K562 (cell line): ENCODE data around the gene SENP3. TPM values are rescaled to one million over a fixed set of nuclear protein-coding genes. Genes with fewer than 3 reads are reported as not detected.

Experiments
- ATAC-seq: fragments of 200-7000 bp; cut with Tn5 transposase; 3 replicates; pipeline ENCODE4 v1.9.1; 2020; ENCODE audit warnings: moderate library complexity
- BruUV-seq: library from RNA; stranded (reverse); fragments of 400-500 nt; replicated peaks from 2 replicates; lab custom pipeline; 2021; lab: Mats Ljungman, UMichigan
- CTCF ChIA-PET: fragments of 300-600 bp; formaldehyde crosslinking; extraction: SDS; loops from one replicate; lab custom pipeline; 2021; ENCODE audit warnings: low intra/inter-chr PET ratio; lab: Yijun Ruan, JAX
- POLR2A ChIA-PET: fragments of 300-600, 350-650 bp; sonication (Branson Sonifier 250); formaldehyde crosslinking; extraction: SDS; loops from one replicate; lab custom pipeline; 2021; ENCODE audit warnings: antibody characterized with exemption, inconsistent platforms; lab: Yijun Ruan, JAX
- DNase-seq, 4 experiments: peaks; one replicate each; pipeline versions ENCODE4 v3.0.0 to v3.0.0-alpha.2; 2011 to 2018; ENCODE audit warnings: low spot score in 3 of 4, mixed read lengths in 3 of 4; ENCODE audit errors: extremely low read depth in 1 of 4
- FAIRE-seq: peaks from 2 replicates; lab custom pipeline; 2011; peaks lifted over from hg19 to GRCh38; lab: Jason Lieb, UNC
- H2AFZ ChIP-seq: 2 replicates; pipeline ENCODE4 v1.6.0; 2011; ENCODE audit warnings: low read depth, low read length, control low read depth, inconsistent platforms
- H3K27ac ChIP-seq: fragments of 200-600 bp; 3 replicates; pipeline ENCODE4 v1.8.0; 2011; ENCODE audit warnings: low read depth, mild to moderate bottlenecking, control low read depth, inconsistent platforms, low read length, moderate library complexity, mixed read lengths; ENCODE audit errors: extremely low read depth
- H3K27me3 ChIP-seq, 2 experiments: fragments of 300-600 bp in 1 of 2; 2 replicates in 1 of 2; 3 replicates in 1 of 2; pipeline versions ENCODE4 v1.6.0 to v1.8.0; 2011; ENCODE audit warnings: inconsistent platforms in 2 of 2, low read length in 2 of 2, mild to moderate bottlenecking in 1 of 2, mixed read lengths in 1 of 2, moderate library complexity in 1 of 2; ENCODE audit not compliant: control insufficient read depth in 2 of 2, insufficient read depth in 2 of 2
- H3K36me3 ChIP-seq: fragments of 300-600 bp; 3 replicates; pipeline ENCODE4 v1.8.0; 2011; ENCODE audit warnings: mild to moderate bottlenecking, low read length, inconsistent platforms; ENCODE audit not compliant: control insufficient read depth, insufficient read depth
- H3K4me1 ChIP-seq, 2 experiments: fragments of 200-600 bp in 1 of 2; replicated peaks in 1 of 2; 2 replicates in 1 of 2; 3 replicates in 1 of 2; pipeline versions ENCODE4 v1.5.1 to v1.8.0; 2011; ENCODE audit warnings: inconsistent platforms in 2 of 2, low read length in 2 of 2, mild to moderate bottlenecking in 1 of 2, mixed read lengths in 1 of 2, moderate library complexity in 1 of 2; ENCODE audit not compliant: control insufficient read depth in 2 of 2, insufficient read depth in 2 of 2
- H3K4me2 ChIP-seq: 2 replicates; pipeline ENCODE4 v1.6.1; 2011; ENCODE audit warnings: low read length, control low read depth, inconsistent platforms, mixed read lengths; ENCODE audit not compliant: insufficient read depth
- H3K4me3 ChIP-seq: fragments of 200-600 bp; sonication (generic), shearing (Covaris generic); 2 replicates; pipeline ENCODE4 v1.5.1; 2016; ENCODE audit warnings: control low read depth, inconsistent platforms
- H3K79me2 ChIP-seq: fragments of 200-600 bp; 3 replicates; pipeline ENCODE4 v1.8.0; 2011; ENCODE audit warnings: low read length, inconsistent platforms; ENCODE audit not compliant: control insufficient read depth, insufficient read depth
- H3K9ac ChIP-seq, 2 experiments: 2 replicates each; pipeline versions ENCODE4 v1.6.0 to v1.6.1; 2011; ENCODE audit warnings: low read depth in 2 of 2, low read length in 2 of 2, control low read depth in 1 of 2, inconsistent platforms in 1 of 2, mild to moderate bottlenecking in 1 of 2, mixed read lengths in 1 of 2; ENCODE audit not compliant: insufficient read depth in 1 of 2
- H3K9me1 ChIP-seq: one replicate; pipeline ENCODE4 v1.6.0; 2011; ENCODE audit warnings: inconsistent platforms, mild to moderate bottlenecking, low read length, moderate library complexity; ENCODE audit not compliant: control insufficient read depth, insufficient read depth
- H3K9me3 ChIP-seq: replicated peaks from 2 replicates; pipeline ENCODE4 v1.5.1; 2011; ENCODE audit warnings: low read depth, low read length, inconsistent platforms; ENCODE audit not compliant: control insufficient read depth, insufficient read depth
- H4K20me1 ChIP-seq: replicated peaks from 2 replicates; pipeline ENCODE4 v1.6.1; 2011; ENCODE audit warnings: low read length, inconsistent platforms, mixed read lengths; ENCODE audit not compliant: control insufficient read depth, insufficient read depth
- C11orf30 ChIP-seq: fragments of 450-650 bp; IDR thresholded peaks from 2 replicates; pipeline ENCODE4 v1.6.1; 2016; ENCODE audit warnings: low read depth, mild to moderate bottlenecking
- DPF2 ChIP-seq: fragments of 450-650 bp; IDR thresholded peaks from 2 replicates; pipeline ENCODE4 v1.6.1; 2016
- FOSL1 ChIP-seq: fragments of 200-800 bp; sonication (Bioruptor generic); conservative IDR thresholded peaks from 2 replicates; pipeline ENCODE4 v1.6.1; 2016; ENCODE audit warnings: missing genetic modification characterization, missing compliant biosample characterization
- HDAC1 ChIP-seq, 2 experiments: fragments of 450-650 bp; IDR thresholded peaks; 2 replicates each; pipeline ENCODE4 v1.6.1; 2016 to 2017; ENCODE audit warnings: inconsistent platforms in 1 of 2, mild to moderate bottlenecking in 1 of 2, moderate library complexity in 1 of 2
- JUNB ChIP-seq: fragments of 450-650 bp; formaldehyde crosslinking; conservative IDR thresholded peaks from 2 replicates; pipeline ENCODE4 v1.4.0; 2020; ENCODE audit warnings: mild to moderate bottlenecking
- KDM1A ChIP-seq, 2 experiments: fragments of 450-650 bp; IDR thresholded peaks; 2 replicates each; pipeline ENCODE4 v1.6.1; 2016; ENCODE audit warnings: mild to moderate bottlenecking in 2 of 2
- MAFF ChIP-seq: IDR thresholded peaks from 2 replicates; pipeline ENCODE4 v1.6.1; 2012; ENCODE audit warnings: low read length, improper control_type of control experiment
- MAFK ChIP-seq: IDR thresholded peaks from 2 replicates; pipeline ENCODE4 v1.6.1; 2011; ENCODE audit warnings: low read length, improper control_type of control experiment
- NFE2 ChIP-seq: IDR thresholded peaks from 2 replicates; pipeline ENCODE4 v1.6.1; 2014; ENCODE audit warnings: antibody characterized with exemption, low read depth
- NFE2L1 ChIP-seq: fragments of 450-650 bp; IDR thresholded peaks from 2 replicates; pipeline ENCODE4 v1.6.1; 2016; ENCODE audit warnings: missing genetic modification characterization, low read depth, mild to moderate bottlenecking, missing compliant biosample characterization, moderate library complexity, borderline replicate concordance
- NR2C1 ChIP-seq, 2 experiments: fragments of 450-650 bp; IDR thresholded peaks; 2 replicates each; pipeline ENCODE4 v1.6.1; 2017; ENCODE audit warnings: mild to moderate bottlenecking in 2 of 2, antibody characterized with exemption in 1 of 2, inconsistent platforms in 1 of 2, missing compliant biosample characterization in 1 of 2, missing genetic modification characterization in 1 of 2
- NR2C2 ChIP-seq, 2 experiments: fragments of 200-800 bp in 1 of 2; sonication (Bioruptor generic) in 1 of 2; sonication (generic) in 1 of 2; formaldehyde crosslinking in 1 of 2; IDR thresholded peaks; 2 replicates each; pipeline versions ENCODE4 v1.6.1 to v1.8.0; 2016 to 2022; ENCODE audit warnings: mild to moderate bottlenecking in 1 of 2, missing compliant biosample characterization in 1 of 2, missing genetic modification characterization in 1 of 2, missing genetic modification reagents in 1 of 2
- SIX5 ChIP-seq, 2 experiments: IDR thresholded peaks; 2 replicates each; pipeline ENCODE4 v1.6.1; 2011; ENCODE audit warnings: low read length in 2 of 2, borderline replicate concordance in 1 of 2, low read depth in 1 of 2, mild to moderate bottlenecking in 1 of 2, moderate library complexity in 1 of 2; ENCODE audit not compliant: insufficient read depth in 1 of 2
- SMAD2 ChIP-seq: fragments of 150-350 bp; IDR thresholded peaks from 2 replicates; pipeline ENCODE4 v1.6.1; 2014; ENCODE audit warnings: low read depth, mild to moderate bottlenecking, low read length
- SNIP1 ChIP-seq: fragments of 450-650 bp; IDR thresholded peaks from 2 replicates; pipeline ENCODE4 v1.7.1; 2017; ENCODE audit warnings: low read depth, mild to moderate bottlenecking
- TEAD4 ChIP-seq, 2 experiments: sonication (generic) in 1 of 2; formaldehyde crosslinking in 1 of 2; IDR thresholded peaks; 2 replicates each; pipeline versions ENCODE4 v1.6.1 to v1.8.0; 2012 to 2022; ENCODE audit warnings: borderline replicate concordance in 1 of 2, inconsistent platforms in 1 of 2, low read length in 1 of 2, mild to moderate bottlenecking in 1 of 2, missing genetic modification reagents in 1 of 2
- ZBTB7A ChIP-seq: IDR thresholded peaks from 2 replicates; pipeline ENCODE4 v1.6.1; 2011; ENCODE audit warnings: low read depth, mild to moderate bottlenecking, low read length, moderate library complexity, borderline replicate concordance; ENCODE audit not compliant: control insufficient read depth
- ZNF217 ChIP-seq: sonication (generic); formaldehyde crosslinking; IDR thresholded peaks from 2 replicates; pipeline ENCODE4 v1.8.0; 2022; ENCODE audit warnings: mild to moderate bottlenecking, missing genetic modification reagents
- ZNF778 ChIP-seq: fragments of 450-650 bp; formaldehyde crosslinking; IDR thresholded peaks from 2 replicates; pipeline ENCODE4 v1.4.0; 2020; ENCODE audit warnings: mild to moderate bottlenecking, moderate library complexity
- WGBS: fragments of 100-300 bp; shearing (Covaris generic); methylation state at CpG from one replicate; pipeline ENCODE4 v1.1.6; 2016; ENCODE audit warnings: low coverage, mixed read lengths; ENCODE audit not compliant: insufficient coverage; ENCODE audit errors: missing lambda C conversion rate; 5-methylcytosine and 5-hydroxymethylcytosine counted together
- in situ Hi-C: fragments of 300-500 bp; cut with MboI; formaldehyde crosslinking; loops from 4 replicates; pipeline ENCODE4 v1.15.0; 2018; ENCODE audit warnings: inconsistent platforms, mixed read lengths
- intact Hi-C: fragments of 100-400 bp; cut with micrococcal nuclease; formaldehyde crosslinking; loops from 2 replicates; pipeline ENCODE4 v1.14.2; 2022
- polyA plus RNA-seq, 8 experiments: library from polyadenylated mRNA; depleted of rRNA in 4 of 8; stranded (reverse) in 5 of 8; unstranded in 3 of 8; fragments of >200 nt; fragmentation: Nextera tagmentation in 2 of 8; fragmentation: Illumina TruSeq in 1 of 8; extraction: Ambion mirVana in 2 of 8; extraction: Trizol in 1 of 8; gene quantifications; 2 replicates each; pipeline versions ENCODE4 v1.2.1 to v1.2.3, GENCODE V29; 2011 to 2014; ENCODE audit warnings: inconsistent platforms in 1 of 8, missing spikeins in 1 of 8
- total RNA-seq, 7 experiments: library from RNA; depleted of rRNA in 6 of 7; stranded (reverse); fragments of >200 nt in 6 of 7; fragmentation: Illumina TruSeq in 2 of 7; extraction: Trizol in 2 of 7; gene quantifications; 2 replicates each; pipeline versions ENCODE4 v1.2.1 to v1.2.3, GENCODE V29; 2011 to 2021; ENCODE audit warnings: low replicate concordance in 1 of 7
- TF ChIP-seq, protein P1 (sequence below): fragments of 250-450 bp; sonication (Bioruptor Pico); IDR thresholded peaks from 2 replicates; pipeline ENCODE4 v1.8.0; 2022; ENCODE audit warnings: moderate library complexity, mild to moderate bottlenecking, inconsistent platforms
- TF ChIP-seq, protein P2 (sequence below), 2 experiments: fragments of 450-650 bp; IDR thresholded peaks; 2 replicates each; pipeline ENCODE4 v1.6.1; 2016

Gene SENP3
- total and polyA plus RNA-seq, 9 of the 15 experiments (the other 6 are each of a cell fraction or from before 2014, with no cell fraction given) = 0.63 to 102 (median 78.8) TPM

DNA sequence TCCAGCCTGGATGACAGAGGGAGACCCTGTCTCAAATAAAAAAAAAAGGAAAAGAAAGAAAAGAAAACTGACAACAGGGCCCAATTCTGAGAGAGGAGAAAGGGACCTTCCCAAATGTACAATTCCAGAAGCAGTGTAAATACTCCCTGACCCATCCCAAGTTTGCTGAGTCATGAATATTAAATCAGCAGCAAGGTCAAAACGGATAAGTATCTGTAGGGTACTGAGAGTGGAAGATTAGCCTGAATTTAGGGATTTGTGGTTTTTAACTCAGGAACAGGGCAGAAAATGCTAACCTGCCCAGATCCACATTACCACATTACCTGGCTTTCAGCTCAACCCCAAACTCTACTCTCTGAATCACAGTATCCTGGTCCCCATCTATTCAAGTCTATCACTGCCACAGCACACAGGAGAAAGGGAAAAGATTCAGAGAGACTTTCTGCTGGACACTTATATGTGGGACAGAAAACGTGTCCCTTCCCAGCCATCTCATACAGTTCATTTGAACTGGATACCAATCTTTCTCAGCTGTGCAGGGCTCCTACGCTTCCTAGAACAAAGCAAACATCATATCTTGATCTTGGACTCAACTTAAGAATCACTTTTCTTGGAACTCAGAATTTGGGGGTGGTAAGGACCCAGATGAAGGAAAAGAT, 50.0 kb downstream of the SENP3 start:
- in situ Hi-C loops (no loop called here), intact Hi-C loops (no loop called here)
- peaks cover 20% of the 10 kb centered on the region; the same call in 2 of the 3 replicates for H3K36me3 ChIP-seq
- H3K4me3 ChIP-seq = no peak overlapping the region
- no peak overlapping the region for H3K27ac ChIP-seq
- peaks cover 6% of the 10 kb centered on the region for H3K9me1 ChIP-seq
- H3K79me2 ChIP-seq = peaks cover 51% of the 10 kb centered on the region
- no peaks in the 10 kb centered on the region for H3K9me3 ChIP-seq
- H4K20me1 ChIP-seq = no peaks in the 10 kb centered on the region; the same call in 1 of the 2 replicates
- DNase-seq = peak in 1 of 4 experiments; percentile 12
- peak overlapping the region; percentile 6 for H3K4me2 ChIP-seq
- no peak for FAIRE-seq
- POLR2A ChIA-PET = interaction anchor here (0.7 to 4.0 kb wide), 4 partner anchors 10 to 75 kb away, joined by 3 to 28 read pairs (median 4); partner anchors contain the start of genes MPDU1 and TP53
- no peak overlapping the region for H2AFZ ChIP-seq
- no peak for ATAC-seq
- WGBS = 0% methylated on average over 2 of the region's 3 CpGs
- peaks cover 16 to 27% of the 10 kb centered on the region in 2 experiments; a peak in 4 of 5 replicates for H3K4me1 ChIP-seq
- CTCF ChIA-PET = no interaction called here
- no TSS peak for BruUV-seq
- H3K9ac ChIP-seq = no peak overlapping the region
- no peaks in the 10 kb centered on the region for H3K27me3 ChIP-seq
- TF ChIP-seq NFE2L1 (tag) (peak; percentile 72; the same call in 1 of the 2 replicates), DPF2 (0 out of 2 replicates have a peak, but pooled peaks have one; percentile 46), ZNF778 (no peak), TEAD4 (IDR thresholded peaks at IDR 0.05; ENCODE audit: low read length) (peak; percentile 29; the same call in 1 of the 2 replicates), TEAD4 (CRISPR knock-in tag; IDR thresholded peaks at IDR 0.05; ENCODE audit: borderline replicate concordance) (no peak), FOSL1 (peak; percentile 36; the same call in 1 of the 2 replicates), C11orf30 (peak; percentile 98), NR2C2 (CRISPR knock-in tag; IDR thresholded peaks at IDR 0.05) (no peak), NR2C2 (tag; IDR thresholded peaks at IDR 0.05) (peak; percentile 61), JUNB (CRISPR knock-in tag) (no peak), KDM1A (IDR thresholded peaks at IDR 0.05) (peak; percentile 95), NR2C1 (IDR thresholded peaks at IDR 0.05) (no peak), NR2C1 (tag; IDR thresholded peaks at IDR 0.05) (peak; percentile 48; the same call in 1 of the 2 replicates), ZBTB7A (no peak), SIX5 (IDR thresholded peaks at IDR 0.05; ENCODE audit: borderline replicate concordance in 1 of 2, insufficient read depth in 1 of 2, low read depth in 1 of 2, low read length in 2 of 2) (no peak), SNIP1 (no peak), NFE2 (peak; percentile 89), ZNF217 (CRISPR knock-in tag) (no peak), MAFF (peak; percentile 96), SMAD2 (no peak), MAFK (peak; percentile 96), HDAC1 (IDR thresholded peaks at IDR 0.05) (peak in 1 of 2 experiments; percentile 86; a peak in 2 of 4 replicates)
- TF ChIP-seq, protein P1, sequence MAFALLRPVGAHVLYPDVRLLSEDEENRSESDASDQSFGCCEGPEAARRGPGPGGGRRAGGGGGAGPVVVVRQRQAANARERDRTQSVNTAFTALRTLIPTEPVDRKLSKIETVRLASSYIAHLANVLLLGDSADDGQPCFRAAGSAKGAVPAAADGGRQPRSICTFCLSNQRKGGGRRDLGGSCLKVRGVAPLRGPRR (CRISPR knock-in tag) = no peak
- TF ChIP-seq, protein P2, sequence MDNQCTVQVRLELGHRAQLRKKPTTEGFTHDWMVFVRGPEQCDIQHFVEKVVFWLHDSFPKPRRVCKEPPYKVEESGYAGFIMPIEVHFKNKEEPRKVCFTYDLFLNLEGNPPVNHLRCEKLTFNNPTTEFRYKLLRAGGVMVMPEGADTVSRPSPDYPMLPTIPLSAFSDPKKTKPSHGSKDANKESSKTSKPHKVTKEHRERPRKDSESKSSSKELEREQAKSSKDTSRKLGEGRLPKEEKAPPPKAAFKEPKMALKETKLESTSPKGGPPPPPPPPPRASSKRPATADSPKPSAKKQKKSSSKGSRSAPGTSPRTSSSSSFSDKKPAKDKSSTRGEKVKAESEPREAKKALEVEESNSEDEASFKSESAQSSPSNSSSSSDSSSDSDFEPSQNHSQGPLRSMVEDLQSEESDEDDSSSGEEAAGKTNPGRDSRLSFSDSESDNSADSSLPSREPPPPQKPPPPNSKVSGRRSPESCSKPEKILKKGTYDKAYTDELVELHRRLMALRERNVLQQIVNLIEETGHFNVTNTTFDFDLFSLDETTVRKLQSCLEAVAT (IDR thresholded peaks at IDR 0.05) = 0 out of 4 replicates have a peak, but pooled peaks of 1 of the 2 experiments have one; percentile 21
